Measurements from ENCODE around the gene LMO3.

- TF ChIP-seq CTCF (conservative IDR thresholded peaks at IDR 0.05; ENCODE audit: low read length) (no peak), EZH2phosphoT487 (IDR thresholded peaks at IDR 0.05; ENCODE audit: borderline replicate concordance) (no peak)
Measured at GRCh38 chr12:16513231-16513630, 92.7 kb downstream of the LMO3 start.

Data from Loucy (cell line).